GM12878 (cell line): ENCODE results near the gene ITSN1. TPM values are rescaled to one million over a fixed set of nuclear protein-coding genes. Genes with fewer than 3 reads are reported as not detected.

Experiments used
- ATAC-seq: fragments of 200-7000 bp; cut with Tn5 transposase; 3 replicates; pipeline ENCODE4 v1.9.1; 2020; ENCODE audit warnings: mild to moderate bottlenecking, moderate library complexity
- BruUV-seq: library from RNA; stranded (reverse); fragments of 400-500 nt; replicated peaks from 2 replicates; lab custom pipeline; 2021; lab: Mats Ljungman, UMichigan
- CTCF ChIA-PET: fragments of 300-600 bp; sonication (Branson Sonifier 250); formaldehyde crosslinking; extraction: SDS; loops from one replicate; lab custom pipeline; 2021; ENCODE audit warnings: inconsistent platforms; lab: Yijun Ruan, JAX
- POLR2A ChIA-PET: fragments of 350-600 bp; formaldehyde crosslinking; extraction: SDS; loops from one replicate; lab custom pipeline; 2021; ENCODE audit warnings: inconsistent platforms; lab: Charles Lee
- RAD21 ChIA-PET: fragments of 300-600 bp; sonication (Branson Sonifier 250); formaldehyde crosslinking; loops from one replicate; lab custom pipeline; 2023; ENCODE audit warnings: antibody characterized with exemption; ENCODE audit not compliant: unreplicated experiment; lab: Charles Lee
- SMC1A ChIA-PET: fragments of 300-600 bp; sonication (Branson Sonifier 250); formaldehyde crosslinking; loops from one replicate; lab custom pipeline; 2023; ENCODE audit not compliant: unreplicated experiment, uncharacterized antibody; lab: Charles Lee
- DNase-seq: peaks from one replicate; pipeline ENCODE4 v3.0.0-alpha.2; 2011; ENCODE audit warnings: low read depth, low spot score
- FAIRE-seq: peaks from 3 replicates; lab custom pipeline; 2011; peaks lifted over from hg19 to GRCh38; lab: Jason Lieb, UNC
- H2AFZ ChIP-seq: 2 replicates; pipeline ENCODE4 v1.6.0; 2011; ENCODE audit warnings: low read depth, low read length, control low read depth; ENCODE audit not compliant: control insufficient read depth
- H3K27ac ChIP-seq: 2 replicates; pipeline ENCODE4 v1.5.1; 2011; ENCODE audit warnings: control low read depth; ENCODE audit not compliant: control insufficient read depth, insufficient read depth
- H3K27me3 ChIP-seq, 2 experiments: replicated peaks in 1 of 2; 2 replicates each; pipeline versions ENCODE4 v1.6.0 to v1.6.1; 2011; ENCODE audit warnings: low read length in 1 of 2; ENCODE audit not compliant: control insufficient read depth in 2 of 2, insufficient read depth in 2 of 2
- H3K36me3 ChIP-seq, 2 experiments: 2 replicates each; pipeline ENCODE4 v1.5.1; 2011; ENCODE audit warnings: low read length in 1 of 2; ENCODE audit not compliant: control insufficient read depth in 2 of 2, insufficient read depth in 2 of 2
- H3K4me1 ChIP-seq: 2 replicates; pipeline ENCODE4 v1.6.1; 2011; ENCODE audit warnings: mild to moderate bottlenecking, low read length, moderate library complexity, mixed read lengths; ENCODE audit not compliant: control insufficient read depth, insufficient read depth
- H3K4me2 ChIP-seq: 2 replicates; pipeline ENCODE4 v1.6.0; 2011; ENCODE audit warnings: control low read depth; ENCODE audit not compliant: control insufficient read depth, insufficient read depth
- H3K4me3 ChIP-seq: fragments of 200-600 bp; sonication (generic); 2 replicates; pipeline ENCODE4 v1.5.1; 2016
- H3K79me2 ChIP-seq: 2 replicates; pipeline ENCODE4 v1.6.0; 2011; ENCODE audit warnings: low read length; ENCODE audit not compliant: control insufficient read depth, insufficient read depth
- H3K9ac ChIP-seq: 2 replicates; pipeline ENCODE4 v1.8.0; 2011; ENCODE audit warnings: low read length, control low read depth, mixed read lengths; ENCODE audit not compliant: control insufficient read depth, insufficient read depth
- H3K9me3 ChIP-seq: replicated peaks from 3 replicates; pipeline ENCODE4 v1.5.1; 2011; ENCODE audit warnings: mild to moderate bottlenecking, low read length; ENCODE audit not compliant: control insufficient read depth, insufficient read depth
- H4K20me1 ChIP-seq: 2 replicates; pipeline ENCODE4 v1.6.0; 2011; ENCODE audit not compliant: control insufficient read depth, insufficient read depth
- CTCF ChIP-seq, 3 experiments: IDR thresholded peaks in 2 of 3; conservative IDR thresholded peaks in 1 of 3; 2 replicates each; pipeline ENCODE4 v1.5.1; 2011; ENCODE audit warnings: low read depth in 3 of 3, low read length in 3 of 3, mild to moderate bottlenecking in 3 of 3, control low read depth in 2 of 3, moderate library complexity in 2 of 3, inconsistent platforms in 1 of 3, mixed read lengths in 1 of 3; ENCODE audit not compliant: control insufficient read depth in 2 of 3, insufficient read depth in 1 of 3; ENCODE audit errors: extremely low read depth in 1 of 3
- FOXM1 ChIP-seq: IDR thresholded peaks from 2 replicates; pipeline ENCODE4 v1.6.1; 2012; ENCODE audit warnings: low read depth, mild to moderate bottlenecking, inconsistent platforms, low read length, moderate library complexity
- MLLT1 ChIP-seq: fragments of 450-650 bp; IDR thresholded peaks from 2 replicates; pipeline ENCODE4 v1.6.1; 2016; ENCODE audit warnings: mild to moderate bottlenecking
- RBBP5 ChIP-seq: fragments of 200-600 bp; sonication (generic); conservative IDR thresholded peaks from 2 replicates; pipeline ENCODE4 v1.6.1; 2016
- SMC3 ChIP-seq: IDR thresholded peaks from 2 replicates; pipeline ENCODE4 v1.6.1; 2011; ENCODE audit warnings: low read length, improper control_type of control experiment, borderline replicate concordance
- ZNF687 ChIP-seq: fragments of 450-650 bp; IDR thresholded peaks from 2 replicates; pipeline ENCODE4 v1.6.1; 2017; ENCODE audit warnings: mild to moderate bottlenecking, moderate library complexity
- WGBS: methylation state at CpG from one replicate; pipeline ENCODE4 v1.1.6; 2016; ENCODE audit warnings: low lambda C conversion rate; ENCODE audit not compliant: insufficient replicate concordance, insufficient coverage; ENCODE audit errors: missing lambda C conversion rate; 5-methylcytosine and 5-hydroxymethylcytosine counted together
- in situ Hi-C: fragments of 300-500 bp; cut with MboI; formaldehyde crosslinking; loops from 9 replicates; pipeline ENCODE4 v1.14.3; 2018; ENCODE audit warnings: mixed read lengths
- intact Hi-C: fragments of 100-400 bp; cut with micrococcal nuclease; formaldehyde crosslinking; loops from one replicate; pipeline ENCODE4 v1.14.2; 2022; ENCODE audit not compliant: unreplicated experiment
- polyA plus RNA-seq, 11 experiments: library from polyadenylated mRNA; depleted of rRNA in 4 of 11; unstranded in 6 of 11; stranded (reverse) in 5 of 11; fragments of >200 nt; fragmentation: Nextera tagmentation in 4 of 11; fragmentation: Illumina TruSeq in 1 of 11; extraction: Ambion mirVana in 4 of 11; extraction: Trizol in 1 of 11; gene quantifications; 1 replicate in 1 of 11; 2 replicates in 10 of 11; pipeline versions ENCODE4 v1.2.1 to v1.2.3, GENCODE V29; 2011 to 2016; ENCODE audit warnings: inconsistent platforms in 2 of 11, missing spikeins in 2 of 11, low read depth in 1 of 11
- total RNA-seq, 4 experiments: library from RNA; depleted of rRNA in 3 of 4; stranded (reverse); fragments of >200 nt in 3 of 4; fragmentation: Illumina TruSeq in 1 of 4; extraction: Trizol in 1 of 4; gene quantifications; 2 replicates each; pipeline versions ENCODE4 v1.2.1 to v1.2.3, GENCODE V29; 2013 to 2021

The ITSN1 gene
- total and polyA plus RNA-seq, 10 of the 15 experiments (the other 5 are each of a cell fraction or from before 2014, with no cell fraction given) = 0.89 to 10.6 (median 4.8) TPM

- RAD21 ChIA-PET = interaction anchor here (1.2 to 1.3 kb wide), 2 partner anchors 164 to 455 kb away, joined by 3 to 4 read pairs; no protein-coding TSS in a partner anchor
- CTCF ChIA-PET = interaction anchor here (0.9 kb wide), 1 partner anchor 455 kb away, joined by 3 read pairs; no protein-coding TSS in a partner anchor
- DNase-seq (no peak), ATAC-seq (peak; percentile 42; the same call in 2 of the 3 replicates), FAIRE-seq (no peak)
- no peaks in the 10 kb centered on the region for H4K20me1 ChIP-seq
- POLR2A ChIA-PET = no interaction called here
- no peaks in the 10 kb centered on the region for H3K9me3 ChIP-seq
- H3K79me2 ChIP-seq = no peaks in the 10 kb centered on the region
- H3K4me3 ChIP-seq = no peak overlapping the region
- intact Hi-C loops (no loop called here), in situ Hi-C loops (no loop called here)
- no peaks in the 10 kb centered on the region for H3K36me3 ChIP-seq
- no peaks in the 10 kb centered on the region for H3K4me1 ChIP-seq
- no peaks in the 10 kb centered on the region for H3K27me3 ChIP-seq
- WGBS = 43% methylated on average over 8 of the region's 8 CpGs
- H3K9ac ChIP-seq = no peak overlapping the region
- no peak for TF ChIP-seq RBBP5
- no peak for TF ChIP-seq ZNF687
- no peak for TF ChIP-seq FOXM1
- no peak for TF ChIP-seq SMC3
- TF ChIP-seq MLLT1 = no peak
- 0 out of 6 replicates have a peak, but pooled peaks of 1 of the 3 experiments have one; percentile 4 for TF ChIP-seq CTCF (IDR thresholded peaks at IDR 0.05 in 2 of 3, conservative IDR thresholded peaks at IDR 0.05 in 1 of 3; ENCODE audit: control insufficient read depth in 2 of 3, extremely low read depth in 1 of 3, insufficient read depth in 1 of 3, low read depth in 3 of 3, low read length in 3 of 3)
- SMC1A ChIA-PET = interaction anchor here (0.5 to 1.1 kb wide), 2 partner anchors 455 to 475 kb away, joined by 3 to 4 read pairs; no protein-coding TSS in a partner anchor
- no peak overlapping the region for H2AFZ ChIP-seq
- H3K27ac ChIP-seq = no peak overlapping the region
- no TSS peak for BruUV-seq
- no peak overlapping the region for H3K4me2 ChIP-seq
These were observed 250.6 kb downstream of the ITSN1 start for GRCh38 chr21:33892853-33893252.
